SK-N-DZ (cell line): ENCODE results near the gene KCNMA1.
A peak's percentile ranks its signal among the peaks of the same experiment; 100 is the strongest.

ENCODE experiments used
- DNase-seq: peaks from one replicate; pipeline ENCODE4 v3.0.0-alpha.2; 2015; ENCODE audit warnings: low spot score

KCNMA1 gene

DNA sequence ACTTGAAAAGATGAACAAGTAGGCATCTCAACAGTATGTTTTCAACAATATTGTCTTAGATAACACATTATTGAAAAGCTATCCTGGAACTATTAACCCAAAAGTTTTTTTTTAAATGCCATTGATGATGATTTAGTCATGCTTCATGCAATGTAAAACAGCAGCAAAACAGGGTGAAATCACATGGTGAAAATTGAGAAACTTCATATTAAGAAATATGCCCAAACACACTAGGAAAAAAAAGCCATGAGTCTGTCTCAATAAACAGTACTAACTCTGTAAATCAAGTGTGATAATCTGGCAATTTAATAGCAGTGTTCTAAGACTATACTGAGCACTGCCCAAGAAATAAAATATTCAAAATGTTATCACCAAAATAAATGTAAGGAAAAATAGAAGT is 613.1 kb downstream of the KCNMA1 start:
- no peak for DNase-seq

DNA sequence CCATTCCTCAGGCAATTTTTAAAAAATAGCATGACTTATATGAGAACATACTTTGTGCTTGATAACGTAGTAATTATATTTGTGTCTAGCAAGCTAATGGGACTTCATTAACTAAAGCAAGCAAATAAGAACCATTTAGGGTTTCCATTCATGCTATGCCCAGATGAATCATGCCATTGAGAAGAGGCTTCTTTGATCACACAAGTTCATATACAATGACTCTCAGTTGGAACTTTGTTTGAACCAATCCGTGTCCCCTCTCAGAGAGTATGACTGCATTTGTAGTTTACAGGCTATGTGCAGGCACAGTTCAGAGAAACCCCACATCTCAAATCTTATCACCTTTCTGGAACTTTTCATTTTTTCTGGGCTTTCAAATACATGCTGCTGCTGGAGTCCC is 614.2 kb downstream of the KCNMA1 start:
- DNase-seq = no peak

DNA sequence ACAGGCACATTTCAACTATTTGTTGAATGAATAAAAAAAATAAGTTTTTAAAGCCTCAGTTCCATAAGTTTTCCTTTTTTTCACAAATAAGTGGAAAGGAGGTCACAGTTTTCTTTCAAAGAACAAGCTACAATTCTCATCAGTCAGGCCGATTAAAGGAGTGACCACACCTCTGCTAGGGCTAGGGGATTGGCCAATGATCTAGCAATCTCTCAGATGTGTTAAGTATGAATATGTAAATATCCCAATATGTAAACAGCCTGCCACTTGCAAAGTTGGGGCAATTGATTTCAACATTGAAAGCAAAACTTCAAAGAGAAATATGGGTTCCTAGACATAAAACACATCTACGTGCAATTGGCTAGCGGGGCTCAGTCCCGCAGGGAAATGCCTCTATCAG is 614.9 kb downstream of the KCNMA1 start:
- DNase-seq = no peak

DNA sequence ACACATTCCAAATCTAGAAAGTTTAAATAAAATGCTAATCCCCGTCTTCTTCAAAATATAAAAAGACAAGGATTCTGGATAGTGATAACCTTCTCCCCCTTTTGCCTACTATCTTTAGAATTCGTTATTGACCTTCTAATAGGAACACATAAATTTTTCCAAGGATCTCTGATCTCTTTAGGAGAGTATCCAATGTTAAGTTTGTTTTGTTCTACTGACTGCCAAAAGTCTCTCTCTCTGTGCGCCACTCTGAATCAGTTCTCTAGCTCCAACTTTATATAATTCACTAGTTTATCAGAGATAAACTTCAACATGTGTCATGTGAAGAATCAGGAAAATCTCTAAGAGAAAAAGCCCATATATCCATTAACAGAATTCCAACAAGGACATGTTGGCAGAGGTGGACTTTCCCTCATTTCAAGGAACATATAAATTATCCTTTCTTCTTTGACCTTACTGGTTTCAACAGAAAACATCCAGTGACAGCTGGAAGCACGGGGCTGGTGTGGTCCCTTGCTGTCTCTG is 615.6 kb downstream of the KCNMA1 start:
- DNase-seq = no peak

DNA sequence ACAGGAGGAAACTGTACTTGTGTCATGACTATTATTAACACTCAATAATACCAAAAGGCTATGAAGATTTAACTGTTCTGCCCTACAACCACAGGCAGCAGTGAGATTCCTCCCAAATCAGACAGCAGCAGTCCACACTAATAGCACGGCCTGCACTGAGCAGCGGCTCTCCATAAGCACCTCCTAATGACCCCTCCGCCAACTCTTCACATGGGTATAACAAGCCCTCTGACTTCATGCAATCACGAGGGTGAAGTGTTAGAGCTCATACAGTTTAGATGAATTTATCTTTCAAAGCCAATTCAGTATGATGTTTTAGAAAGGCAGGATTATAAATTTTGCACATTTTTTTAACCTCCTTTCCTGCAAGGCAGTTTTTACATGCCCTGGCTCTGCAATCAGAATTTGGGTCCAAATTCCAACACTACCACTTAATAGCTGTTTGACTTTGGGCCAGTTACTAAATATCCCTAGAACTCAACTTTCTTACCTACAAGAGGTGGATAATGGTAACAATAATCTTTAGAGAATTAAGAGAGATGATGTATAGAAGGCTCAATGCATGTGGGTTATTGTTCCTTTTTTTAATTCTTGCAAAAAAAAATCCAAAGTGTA is 617.1 kb downstream of the KCNMA1 start:
- DNase-seq = no peak

DNA sequence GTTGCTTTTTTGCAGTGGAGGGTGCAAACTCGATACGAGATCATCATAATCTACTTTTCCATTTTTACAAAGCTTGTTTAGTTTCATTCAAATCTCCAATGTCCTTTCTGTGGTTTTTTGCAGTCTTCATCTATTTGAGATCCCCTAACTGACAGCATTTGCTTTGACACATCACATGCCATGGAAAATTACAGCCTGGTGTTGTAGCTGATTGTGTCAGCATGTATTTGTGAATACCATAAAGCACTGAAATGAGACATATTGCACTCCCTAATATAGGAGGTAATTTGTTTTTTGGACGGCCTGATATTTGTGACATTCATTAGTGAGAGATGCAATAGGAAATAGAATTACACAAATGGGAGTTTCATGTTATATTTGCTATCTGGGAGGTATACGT is 620.8 kb downstream of the KCNMA1 start:
- DNase-seq = no peak

DNA sequence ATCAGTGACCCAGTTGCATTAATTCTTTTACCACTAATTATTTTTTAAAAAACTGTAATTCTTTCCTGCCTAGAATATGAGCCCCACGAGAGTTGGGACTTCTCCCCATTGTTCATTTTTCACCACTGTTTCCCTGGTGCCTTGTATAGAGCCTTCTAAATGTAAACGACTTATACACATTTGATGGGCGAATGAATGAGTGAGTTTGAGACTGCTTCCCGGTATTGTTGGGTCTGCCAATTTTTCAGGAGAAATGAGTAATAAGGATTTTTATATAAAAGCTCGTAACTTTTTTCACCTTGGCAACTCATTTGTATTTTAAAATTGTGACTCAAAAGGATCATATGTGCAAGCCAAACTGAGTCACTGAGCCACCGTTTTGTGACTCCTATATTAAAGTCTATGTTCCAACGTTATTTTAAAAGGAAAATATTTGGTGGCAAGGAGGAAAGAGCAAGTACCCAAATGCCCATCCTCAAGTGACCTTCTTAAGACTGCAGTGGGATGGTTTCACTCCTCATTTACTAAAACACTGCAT is 621.3 kb downstream of the KCNMA1 start:
- DNase-seq = no peak

DNA sequence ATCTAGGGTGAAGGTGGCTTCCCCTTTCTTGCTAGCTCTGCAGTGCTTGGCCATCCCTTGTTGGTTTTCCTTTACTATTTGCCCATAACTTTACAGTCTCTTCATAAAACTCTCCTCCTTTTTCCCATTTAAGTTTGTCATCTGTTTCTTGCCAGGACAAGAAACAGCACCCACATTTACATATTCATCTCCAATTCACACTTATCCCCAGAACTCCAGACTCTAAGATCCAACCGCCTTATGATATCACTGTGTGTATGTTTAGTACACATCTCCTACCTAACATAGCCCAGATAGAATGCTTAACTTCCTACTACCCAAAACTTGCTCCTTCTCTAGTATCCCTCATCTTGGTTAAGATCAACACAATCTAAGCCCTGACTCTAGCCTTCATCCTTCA is 622.2 kb downstream of the KCNMA1 start:
- no peak for DNase-seq

DNA sequence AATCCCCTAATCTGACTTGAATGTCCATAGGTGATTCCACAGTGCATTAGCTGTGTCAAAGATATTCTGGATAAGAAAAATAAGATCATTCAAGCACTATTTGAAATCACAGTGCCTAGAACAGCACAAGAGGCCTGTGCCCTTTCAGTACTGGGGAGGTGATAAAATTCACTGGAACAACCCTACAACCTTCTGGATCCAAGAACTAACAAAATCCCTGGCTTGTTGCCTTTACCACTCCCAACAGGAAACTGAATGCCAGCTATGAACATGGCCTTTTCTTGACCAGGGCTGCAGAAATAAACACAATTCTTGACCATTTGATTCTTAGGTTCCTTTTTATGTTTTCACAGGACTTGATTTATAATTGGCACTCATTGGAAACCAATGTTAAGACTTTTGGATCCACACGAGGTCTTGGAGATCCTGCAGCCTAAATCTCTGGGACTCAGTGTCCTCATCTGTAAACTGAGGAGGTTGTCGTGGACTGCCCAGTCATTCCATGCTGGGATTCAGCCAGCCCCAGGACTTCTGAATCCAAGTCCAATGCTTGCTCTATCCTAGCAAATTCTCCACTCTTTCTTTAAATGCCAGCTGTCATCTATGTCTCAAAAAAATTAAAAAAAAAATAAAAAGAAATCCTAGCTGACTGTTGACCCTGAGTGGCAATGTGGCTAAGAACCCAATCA is 624.7 kb downstream of the KCNMA1 start:
- no peak for DNase-seq

DNA sequence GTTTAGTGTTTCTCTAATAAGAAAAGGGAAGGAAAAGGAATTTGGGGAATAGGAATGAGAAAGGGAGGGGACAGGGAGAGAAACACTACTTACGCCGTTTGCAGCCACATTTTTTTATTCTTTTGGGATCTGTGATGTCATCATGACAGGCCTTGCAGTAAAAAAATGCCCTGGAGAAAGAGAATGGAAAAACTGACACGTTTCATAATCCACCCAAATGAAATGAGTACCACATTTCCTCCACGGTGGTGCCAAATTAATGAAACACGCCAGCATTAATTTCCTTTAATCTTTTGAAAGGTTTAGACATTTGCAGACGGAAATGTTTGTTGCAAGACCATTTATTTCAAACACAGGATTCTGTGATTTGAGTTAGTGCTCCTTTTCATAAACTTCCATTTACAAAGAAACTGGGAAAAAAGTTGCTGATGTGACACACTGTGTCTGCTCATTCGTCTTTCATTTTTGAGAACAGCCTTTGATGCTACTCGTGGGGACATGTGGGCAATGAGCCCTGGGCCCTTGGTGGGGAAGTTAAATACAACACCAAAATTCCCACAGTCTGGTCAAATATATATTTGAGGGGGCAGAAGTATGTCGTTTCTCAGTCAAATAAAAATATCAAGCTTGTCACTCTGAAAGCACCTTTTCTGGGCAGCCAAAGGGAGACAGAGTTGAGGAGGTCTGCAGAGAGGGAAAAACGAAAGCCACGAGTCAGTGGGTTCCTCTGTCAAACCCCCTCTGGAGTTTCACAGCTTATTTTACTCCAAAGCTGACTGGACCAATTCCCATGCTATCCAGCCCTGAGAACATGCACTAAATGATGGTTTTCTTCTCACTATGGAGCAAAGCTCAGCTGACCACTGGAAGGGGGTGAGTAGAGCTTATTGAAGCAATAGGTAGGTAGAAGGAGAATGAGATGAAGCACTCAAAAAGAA is 625.5 kb downstream of the KCNMA1 start:
- DNase-seq = no peak

DNA sequence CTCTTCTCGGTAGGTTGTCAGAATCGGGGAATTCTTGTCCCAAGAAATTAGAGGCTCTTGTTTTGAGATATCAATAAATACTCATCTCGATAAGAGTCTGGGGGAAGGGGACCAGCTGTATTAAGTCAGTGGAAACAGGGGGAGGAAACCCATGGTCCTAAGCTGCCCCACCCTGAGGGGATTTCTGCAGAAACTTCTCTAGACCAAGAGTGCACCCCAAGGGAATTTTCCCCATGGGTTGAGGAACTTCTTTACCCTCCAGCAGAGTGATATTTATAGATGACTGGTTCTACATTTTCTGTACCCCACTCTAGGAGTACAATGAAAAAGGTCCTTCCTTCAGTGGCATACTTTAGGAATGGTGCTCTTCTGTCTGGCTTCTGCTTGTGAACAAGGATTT is 627.2 kb downstream of the KCNMA1 start:
- no peak for DNase-seq

DNA sequence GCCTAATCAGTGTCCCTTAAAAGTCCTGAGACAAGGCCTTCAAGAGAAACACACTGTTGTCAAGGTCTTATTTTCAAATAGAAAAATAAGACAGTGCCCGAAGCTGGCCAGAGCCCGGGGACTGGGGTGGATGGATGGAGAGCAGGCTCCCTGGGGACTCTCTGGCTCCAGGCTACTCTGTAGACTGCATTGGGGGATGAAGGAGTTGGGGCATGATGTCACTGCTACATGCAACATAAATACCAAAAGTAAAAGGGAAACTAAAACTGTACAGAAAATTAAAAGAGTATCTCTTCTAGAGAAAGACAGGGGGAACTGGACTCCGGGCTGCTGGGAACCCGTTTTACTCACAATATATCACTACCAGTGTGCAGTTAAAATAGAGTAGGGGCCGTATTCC is 629.8 kb downstream of the KCNMA1 start:
- no peak for DNase-seq

DNA sequence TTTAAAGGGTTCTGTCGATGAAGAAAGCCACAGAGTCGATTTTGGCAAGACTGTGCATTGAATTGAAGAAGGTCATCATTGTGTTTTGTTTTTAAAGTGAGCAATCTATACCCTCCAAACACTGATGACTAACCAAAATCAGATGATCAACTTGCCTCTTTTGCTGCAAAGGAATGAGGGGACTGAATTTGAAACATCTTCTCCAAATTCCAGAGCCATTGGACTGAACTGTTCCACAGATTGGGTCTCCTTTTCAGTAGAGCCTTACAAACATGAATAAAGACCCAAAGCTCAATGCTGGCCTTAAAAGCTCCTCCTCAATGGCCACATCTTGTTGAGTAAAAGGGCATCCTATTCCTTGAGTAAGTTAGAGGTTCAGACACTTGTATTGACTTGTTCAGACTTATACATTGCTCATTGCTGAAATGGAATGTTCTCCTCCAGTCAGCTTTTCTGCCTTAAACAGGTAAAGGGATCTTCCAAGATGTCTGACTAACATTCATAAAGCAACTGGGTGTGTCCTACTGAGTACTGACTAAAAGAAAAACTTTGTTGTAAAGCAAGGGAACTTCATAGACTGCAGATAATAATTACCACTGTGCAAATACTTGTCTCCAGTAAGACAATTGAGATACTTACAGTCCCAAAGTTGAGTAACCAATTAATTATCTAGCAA is 630.6 kb downstream of the KCNMA1 start:
- no peak for DNase-seq

DNA sequence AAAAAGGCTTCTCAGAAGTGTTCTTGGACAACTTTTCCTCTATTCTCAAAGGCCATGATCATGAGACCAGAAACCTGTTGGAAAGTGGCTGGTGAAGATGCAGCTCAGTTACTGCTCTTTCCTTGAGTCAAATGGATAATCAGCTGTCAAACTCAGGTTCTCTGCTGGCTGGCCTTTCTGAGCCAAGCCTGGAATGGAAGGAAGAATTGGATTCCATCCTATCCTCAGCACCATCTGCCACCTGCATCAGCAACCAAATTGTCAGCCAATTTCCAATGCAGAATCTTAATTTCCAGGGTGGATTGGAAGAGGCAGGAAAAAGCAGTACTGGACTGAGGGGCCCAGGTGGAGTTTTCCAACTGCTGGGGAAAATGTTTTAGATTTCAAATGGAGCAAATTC is 631.7 kb downstream of the KCNMA1 start:
- no peak for DNase-seq

DNA sequence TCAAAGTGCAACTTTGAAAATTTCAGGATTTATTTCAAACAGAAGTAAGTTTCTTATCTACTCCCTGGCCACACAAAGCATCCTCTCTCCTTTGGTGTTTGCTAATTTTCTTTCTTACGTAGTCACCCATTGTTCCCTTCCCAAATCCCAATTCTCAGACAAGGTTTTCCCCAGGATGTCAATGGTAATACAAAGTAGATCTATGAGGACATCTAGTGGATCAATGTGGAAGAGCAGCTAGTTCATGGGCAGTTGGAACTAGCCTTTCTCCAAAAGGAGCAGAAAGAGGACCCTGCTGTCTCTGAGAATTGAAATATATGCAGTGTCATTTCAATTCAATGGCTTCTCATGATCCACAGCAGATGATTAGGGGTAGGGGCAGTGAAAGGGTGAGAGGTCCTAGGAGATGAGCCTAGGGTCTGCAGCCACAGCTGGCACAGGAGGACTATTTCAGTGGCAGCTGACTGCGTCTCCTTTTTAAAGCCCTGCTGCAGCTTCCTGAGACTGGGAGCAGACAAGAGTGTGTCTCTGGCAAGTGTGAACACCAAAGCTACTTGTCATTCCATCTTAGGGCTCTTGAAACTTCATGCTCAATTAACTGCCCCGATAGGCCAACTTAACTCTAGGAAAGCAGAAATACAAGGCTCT is 632.6 kb downstream of the KCNMA1 start:
- peak; percentile 81 for DNase-seq

DNA sequence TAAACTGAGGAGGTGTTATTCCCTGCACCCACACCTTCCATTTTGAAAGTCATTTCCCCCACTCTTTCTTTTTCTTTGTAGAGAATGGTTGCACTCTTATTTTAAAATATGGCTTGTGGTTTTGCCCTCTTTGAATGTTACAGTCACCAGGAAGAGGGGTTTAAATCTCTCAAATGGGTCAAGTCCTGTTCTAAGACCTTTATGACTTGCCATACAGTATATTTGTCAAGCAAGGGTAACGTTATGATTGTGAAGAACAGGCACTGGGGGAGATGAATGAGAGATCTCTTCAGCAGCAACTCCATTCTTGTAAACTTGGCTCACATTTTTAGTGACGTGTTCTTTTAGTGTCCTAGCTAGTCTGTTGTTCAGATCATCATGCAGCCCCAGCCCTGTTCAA is 634.7 kb downstream of the KCNMA1 start:
- DNase-seq = no peak

DNA sequence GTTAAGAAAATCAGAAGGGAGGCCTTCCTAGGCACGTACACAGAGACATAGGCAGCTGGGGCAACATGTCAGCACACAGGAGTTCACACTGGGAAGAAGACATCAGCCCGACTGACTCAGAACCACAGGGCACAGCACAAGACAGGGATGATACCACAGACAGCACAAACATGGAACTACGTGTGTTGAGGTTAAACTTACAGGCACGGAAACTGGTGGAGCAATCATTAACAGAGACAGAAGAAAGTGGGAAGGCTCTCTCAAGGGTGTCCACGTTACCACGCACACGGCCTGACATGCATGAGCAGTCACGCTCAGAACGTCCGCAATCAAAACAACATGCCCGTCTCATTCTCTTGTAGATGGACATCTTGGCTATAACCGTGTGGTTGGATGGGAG is 636.4 kb downstream of the KCNMA1 start:
- no peak for DNase-seq

DNA sequence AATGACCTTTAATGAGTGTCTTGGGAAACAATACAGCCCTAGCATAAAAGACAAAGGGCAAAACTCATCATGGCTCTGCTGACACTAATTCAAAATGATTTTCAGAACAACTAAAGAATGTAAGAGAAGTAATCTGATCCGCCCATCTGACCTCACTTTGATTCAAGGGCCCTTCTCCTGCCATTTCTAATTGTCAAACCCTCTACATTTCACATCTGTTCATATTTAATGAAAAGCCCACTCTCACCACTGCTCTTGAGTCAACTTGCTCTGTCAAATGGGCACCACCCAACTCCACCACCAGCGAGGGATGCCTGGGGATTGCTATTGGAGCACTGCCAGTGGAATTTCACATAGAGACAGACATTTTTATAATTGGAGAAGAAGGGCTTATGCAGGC is 639.2 kb downstream of the KCNMA1 start:
- peak; percentile 80 for DNase-seq

DNA sequence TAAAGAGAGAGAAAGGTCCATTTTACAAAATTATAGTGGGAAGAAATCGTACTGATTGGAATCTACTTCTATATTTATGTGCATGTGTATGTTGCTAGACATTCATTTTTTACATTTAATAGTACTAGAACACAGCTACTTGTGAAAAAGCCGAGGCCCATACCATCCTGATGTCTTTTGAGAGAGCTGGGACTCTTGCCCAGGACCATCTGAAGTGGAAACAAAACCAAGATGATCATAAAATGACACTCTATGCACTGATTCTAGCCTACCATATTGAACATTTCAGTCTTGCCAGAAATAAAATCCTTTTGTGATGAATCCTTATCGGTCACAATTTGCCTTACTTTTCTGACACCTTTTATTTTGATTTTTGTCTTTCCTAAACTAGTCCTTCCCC is 640.0 kb downstream of the KCNMA1 start:
- no peak for DNase-seq

DNA sequence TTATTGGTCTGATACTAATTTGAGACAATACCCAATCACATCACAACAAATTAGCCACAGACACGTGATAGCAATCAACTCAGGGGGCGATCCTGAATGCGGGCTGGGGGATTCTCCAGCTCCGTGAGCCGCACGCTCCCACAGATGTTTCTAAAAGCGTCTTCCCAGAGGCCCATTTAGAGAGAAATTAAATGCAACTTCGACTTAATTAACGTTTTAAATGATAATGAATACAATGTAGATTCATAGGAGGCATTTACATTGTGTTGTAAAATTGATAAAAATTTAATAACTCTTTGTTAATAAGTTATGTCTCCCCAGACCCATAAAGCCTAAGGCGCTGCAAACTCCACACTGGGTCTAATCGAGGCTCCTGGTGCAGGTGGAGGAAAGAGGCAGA is 642.6 kb downstream of the KCNMA1 start:
- DNase-seq = no peak

DNA sequence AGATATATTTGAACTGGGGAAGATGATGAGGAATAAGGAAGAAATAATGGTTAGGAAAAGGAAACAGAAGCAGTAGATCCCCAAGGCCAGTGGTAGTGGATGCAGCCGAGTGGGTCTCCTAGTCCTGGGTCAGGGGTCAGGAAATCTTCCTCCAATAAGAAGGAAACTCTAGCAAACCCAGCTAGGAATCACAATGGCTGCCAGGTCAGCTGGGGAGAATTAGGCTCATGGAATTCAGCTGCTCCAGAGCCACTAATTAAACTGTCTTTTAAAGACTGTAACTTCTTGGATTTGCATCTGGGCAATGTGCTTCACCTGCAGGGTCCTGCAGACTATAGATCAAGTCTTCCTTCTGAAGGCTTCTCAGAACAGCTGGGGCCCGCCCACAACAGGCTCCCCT is 644.4 kb downstream of the KCNMA1 start:
- DNase-seq = no peak
